Measurements from ENCODE around the gene SLC30A2.
"Not testable (repeated sequence)": the region's sequence is repeated elsewhere in the genome, so short reads cannot be mapped to it uniquely, and the experiment has no call there.

The SLC30A2 gene

GRCh38 chr1:26045722-26046245 is at the start of gene SLC30A2:
TSS of gene SLC30A2 (minus strand) at chr1:26046118. CDS start at chr1:26045896, 222 bp downstream.
- no peak for DNase-seq

DNA sequence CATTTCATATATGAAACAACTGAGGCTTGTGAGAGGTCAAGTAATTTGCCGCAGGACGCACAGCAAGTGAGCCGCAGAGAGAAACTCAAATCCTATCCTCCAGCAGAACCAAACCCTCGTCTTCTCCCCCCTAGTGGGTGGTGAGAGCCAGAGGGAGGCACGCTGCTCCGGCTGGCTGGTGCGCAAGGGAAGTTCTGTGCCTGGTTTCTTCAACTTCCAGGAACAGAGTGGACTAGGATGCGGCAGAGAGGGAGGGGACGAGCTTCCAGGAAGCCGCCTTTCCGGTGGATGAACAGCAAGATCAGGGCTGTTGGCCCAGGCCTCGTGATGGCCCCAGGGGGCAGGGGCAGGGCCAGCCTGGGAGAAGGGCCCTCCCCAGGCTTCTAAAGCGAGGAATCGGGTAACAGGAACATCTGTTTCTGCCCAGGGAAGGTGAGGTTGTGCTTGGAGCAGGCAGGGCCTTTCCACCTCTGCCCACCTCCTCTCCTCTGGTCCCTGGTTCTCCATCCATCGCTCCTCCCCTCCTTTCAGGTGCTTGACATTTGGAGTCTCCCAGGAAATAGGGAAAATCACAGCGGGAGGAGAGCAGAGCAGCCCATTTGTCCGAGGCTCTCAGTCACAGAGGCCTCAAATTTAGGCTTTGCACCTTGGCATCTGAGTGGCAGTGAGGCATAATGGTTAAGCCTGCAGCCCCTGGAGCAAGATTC is 48.9 kb upstream of the SLC30A2 start:
- DNase-seq = no peak

DNA sequence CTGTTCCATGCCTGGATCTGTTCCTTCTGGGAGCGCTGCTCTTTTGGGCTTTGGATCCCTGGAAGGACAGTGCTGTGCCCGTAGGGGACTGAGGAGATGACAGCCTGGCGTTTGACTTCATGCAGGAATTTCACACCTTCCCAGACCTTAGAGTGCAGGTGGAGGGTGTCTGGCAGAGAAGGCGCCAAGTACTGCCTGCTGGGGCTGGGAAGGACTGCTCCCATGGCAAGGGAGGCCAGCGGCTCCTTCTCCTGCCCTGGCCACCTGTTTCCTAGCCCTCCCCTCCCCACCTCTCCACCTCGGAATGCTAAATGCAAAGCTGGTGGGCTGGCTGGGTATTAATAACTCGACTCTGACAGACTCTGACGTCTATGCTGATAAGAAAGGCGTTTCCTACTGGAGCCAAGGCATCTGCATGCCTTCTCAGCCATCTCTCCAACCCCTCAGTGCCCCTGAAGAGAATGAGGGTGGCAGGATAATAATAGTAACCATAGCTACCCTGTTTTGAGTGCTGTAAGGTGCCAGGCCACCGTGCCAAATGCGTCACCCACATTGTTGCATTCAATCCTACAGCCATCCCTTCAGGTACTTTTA is 48.3 kb upstream of the SLC30A2 start:
- DNase-seq = no peak

- DNase-seq = not testable (repeated sequence)
Observed at GRCh38 chr1:26093569-26093968, 47.7 kb upstream of the SLC30A2 start.

- no peak for DNase-seq
Observed at GRCh38 chr1:26092422-26092821, 46.5 kb upstream of the SLC30A2 start.

DNA sequence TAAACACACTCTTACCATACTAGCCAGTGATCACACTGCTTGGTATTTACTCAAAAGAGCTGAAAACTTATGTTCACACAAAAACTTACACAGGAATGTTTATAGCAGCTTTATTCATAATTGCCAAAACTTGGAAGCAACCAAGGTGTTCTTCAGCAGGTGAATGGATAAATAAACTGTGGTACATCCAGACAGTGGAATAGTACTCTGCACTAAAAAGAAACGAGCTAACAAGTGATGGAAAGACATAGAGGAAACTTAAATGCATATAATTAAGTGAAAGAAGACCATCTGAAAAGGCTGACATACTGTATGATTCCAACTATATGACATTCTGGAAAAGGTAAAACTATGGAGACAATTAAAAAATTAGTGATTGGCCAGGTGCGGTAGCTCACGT is 45.0 kb upstream of the SLC30A2 start:
- no peak for DNase-seq

DNA sequence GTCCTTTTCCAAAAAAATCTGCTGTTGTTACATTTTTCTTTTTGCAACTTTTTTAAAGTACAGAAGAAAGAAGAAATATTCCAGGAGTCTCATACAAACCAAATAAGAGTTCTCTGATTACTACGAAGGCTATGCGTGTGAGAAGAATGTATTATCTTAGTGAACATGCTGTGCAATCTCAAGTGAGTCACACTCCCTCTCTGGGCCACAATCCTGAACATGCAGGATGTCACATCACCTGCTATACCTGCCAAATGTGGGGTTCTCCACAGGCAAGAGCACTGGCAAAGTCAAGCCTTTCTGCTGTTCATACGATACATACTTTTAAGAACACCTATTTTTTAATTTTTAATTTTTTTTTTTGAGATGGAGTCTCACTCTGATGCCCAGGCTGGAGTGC is 43.2 kb upstream of the SLC30A2 start:
- no peak for DNase-seq

DNA sequence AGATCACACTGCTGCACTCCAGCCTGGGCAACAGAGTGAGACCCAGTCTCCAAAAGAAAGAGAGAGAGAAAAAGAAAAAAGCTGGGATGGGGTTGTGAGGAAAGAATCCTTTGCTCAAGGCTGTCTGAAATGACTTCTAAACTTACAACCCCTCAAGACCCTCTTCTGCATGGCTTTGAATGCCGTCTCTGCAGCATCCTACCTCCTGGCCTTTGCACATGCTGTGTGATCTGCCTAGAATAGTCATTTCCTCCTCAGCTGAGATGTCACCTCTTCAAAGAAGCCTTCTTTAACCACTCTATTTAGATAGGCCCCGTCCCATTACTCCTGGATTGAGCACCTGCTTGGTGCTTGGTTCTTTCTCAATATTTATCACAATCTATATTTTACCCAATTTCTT is 38.9 kb upstream of the SLC30A2 start:
- DNase-seq = no peak

- no peak for DNase-seq
Observed at GRCh38 chr1:26084091-26084561, 38.2 kb upstream of the SLC30A2 start.

- DNase-seq = no peak
Observed at GRCh38 chr1:26083208-26083607, 37.3 kb upstream of the SLC30A2 start.

GRCh38 chr1:26082020-26082350 is 36.1 kb upstream of the SLC30A2 start:
- DNase-seq = no peak

GRCh38 chr1:26081267-26082019 is 35.5 kb upstream of the SLC30A2 start:
- DNase-seq = no peak

- no peak for DNase-seq
Observed at GRCh38 chr1:26079960-26080814, 34.3 kb upstream of the SLC30A2 start.

- DNase-seq = no peak
Observed at GRCh38 chr1:26079178-26079563, 33.3 kb upstream of the SLC30A2 start.

GRCh38 chr1:26078286-26079177 is 32.6 kb upstream of the SLC30A2 start:
- DNase-seq = no peak

GRCh38 chr1:26077524-26077923 is 31.6 kb upstream of the SLC30A2 start:
- DNase-seq = no peak

- DNase-seq = no peak
Observed at GRCh38 chr1:26075421-26076144, 29.7 kb upstream of the SLC30A2 start.

GRCh38 chr1:26072305-26072704 is 26.4 kb upstream of the SLC30A2 start:
- DNase-seq = no peak

DNA sequence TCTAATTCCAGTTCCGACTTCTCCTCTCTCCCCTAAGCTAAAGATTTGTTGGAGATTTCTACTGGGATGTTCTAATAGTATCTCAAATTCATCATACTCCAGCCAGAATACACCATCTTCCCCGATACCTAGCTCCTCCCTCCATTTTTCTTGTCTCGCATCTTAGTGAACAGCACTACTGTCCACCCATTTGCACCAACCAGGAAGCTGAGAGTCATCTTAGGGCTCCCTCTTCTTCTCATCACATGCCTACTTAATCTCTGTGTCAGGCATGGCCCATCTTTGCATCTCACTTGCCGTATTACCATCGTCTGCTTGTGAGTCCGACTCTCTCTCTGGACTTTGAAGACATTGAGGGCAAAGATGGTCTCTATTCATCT is 25.0 kb upstream of the SLC30A2 start:
- DNase-seq = no peak

DNA sequence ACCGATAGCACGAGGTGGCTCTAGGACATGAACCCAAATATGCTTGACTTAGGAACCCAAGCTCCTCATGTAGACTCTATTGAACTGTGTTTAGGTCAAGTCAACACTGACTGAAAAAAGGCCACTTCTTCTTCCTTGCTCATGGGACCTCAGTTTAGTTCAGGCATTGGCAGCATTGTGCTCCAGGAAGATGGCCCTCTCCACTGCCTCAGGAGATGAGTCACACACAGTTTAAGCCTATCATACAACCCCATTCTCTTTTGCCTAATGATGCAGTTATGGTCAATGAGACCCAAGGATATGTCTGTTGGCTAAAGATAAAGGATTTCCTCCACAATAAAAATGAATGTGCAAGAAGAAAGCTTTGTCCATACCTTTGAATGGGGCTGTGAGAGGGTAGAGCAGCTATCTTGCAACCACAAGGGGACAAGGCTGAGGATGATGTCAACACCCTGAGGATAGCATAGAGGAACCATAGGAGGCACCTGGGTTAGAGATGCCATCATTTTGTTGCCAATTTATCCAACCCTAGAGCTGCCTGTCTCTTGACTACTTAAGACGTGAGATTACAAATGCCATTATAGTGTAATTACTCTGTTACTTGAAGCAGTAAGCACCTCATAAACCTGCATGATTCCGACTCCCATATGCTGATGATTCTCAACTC is 24.5 kb upstream of the SLC30A2 start:
- no peak for DNase-seq

GRCh38 chr1:26069941-26070295 is 24.0 kb upstream of the SLC30A2 start:
- DNase-seq = no peak

All from NCI-H446 treated with DMSO at 0.1 percent for 48 hours (cell line).